Upper lobe of right lung (tissue), 1 donor: ENCODE measurements around the gene MCF2. TPM values are rescaled to one million over a fixed set of nuclear protein-coding genes. Genes with fewer than 3 reads are reported as not detected.

Source experiments
- ATAC-seq: fragments of 200-7000 bp; cut with Tn5 transposase; one replicate; pipeline ENCODE4 v1.9.1; 2020; ENCODE audit warnings: mild to moderate bottlenecking, moderate library complexity
- DNase-seq: peaks from one replicate; pipeline ENCODE4 v3.0.0-alpha.2; 2020
- H3K27ac ChIP-seq: fragments of 200-600 bp; one replicate; pipeline ENCODE4 v1.8.0; 2022
- H3K27me3 ChIP-seq: fragments of 200-600 bp; one replicate; pipeline ENCODE4 v1.8.0; 2022; ENCODE audit warnings: mild to moderate bottlenecking
- H3K36me3 ChIP-seq: fragments of 200-600 bp; one replicate; pipeline ENCODE4 v1.8.0; 2022
- H3K4me1 ChIP-seq: fragments of 200-600 bp; one replicate; pipeline ENCODE4 v1.8.0; 2022
- H3K4me3 ChIP-seq: fragments of 200-600 bp; one replicate; pipeline ENCODE4 v1.8.0; 2022; ENCODE audit warnings: mild to moderate bottlenecking
- H3K9me3 ChIP-seq: fragments of 200-600 bp; one replicate; pipeline ENCODE4 v1.8.0; 2022
- intact Hi-C: fragments of 100-400 bp; cut with DNase I; formaldehyde crosslinking; loops from one replicate; pipeline ENCODE4 v1.11.0; 2022
- total RNA-seq: library from RNA; stranded (reverse); fragmentation: NEBNext Ultra II Directional; extraction: Animal tissue kit (Norgen Biotek cat#: 25700); gene quantifications from one replicate; pipeline ENCODE4 v1.2.1, GENCODE V29; 2021
- TF ChIP-seq, protein P1 (sequence below): fragments of 200-600 bp; IDR thresholded peaks from one replicate; pipeline ENCODE4 v1.8.0; 2022; ENCODE audit warnings: antibody characterized with exemption
- donor health status: DM: no; HTN: yes; CAD: no; lungs with severe emphysema.

The MCF2 gene
- total RNA-seq, 1 donor from 2014 or later = not detected

- Histone ChIP-seq H3K27ac (no peak overlapping the region), H3K4me1 (no peaks in the 10 kb centered on the region), H3K4me3 (no peak overlapping the region), H3K36me3 (no peaks in the 10 kb centered on the region), H3K9me3 (no peaks in the 10 kb centered on the region), H3K27me3 (no peaks in the 10 kb centered on the region)
- TF ChIP-seq, protein P1, sequence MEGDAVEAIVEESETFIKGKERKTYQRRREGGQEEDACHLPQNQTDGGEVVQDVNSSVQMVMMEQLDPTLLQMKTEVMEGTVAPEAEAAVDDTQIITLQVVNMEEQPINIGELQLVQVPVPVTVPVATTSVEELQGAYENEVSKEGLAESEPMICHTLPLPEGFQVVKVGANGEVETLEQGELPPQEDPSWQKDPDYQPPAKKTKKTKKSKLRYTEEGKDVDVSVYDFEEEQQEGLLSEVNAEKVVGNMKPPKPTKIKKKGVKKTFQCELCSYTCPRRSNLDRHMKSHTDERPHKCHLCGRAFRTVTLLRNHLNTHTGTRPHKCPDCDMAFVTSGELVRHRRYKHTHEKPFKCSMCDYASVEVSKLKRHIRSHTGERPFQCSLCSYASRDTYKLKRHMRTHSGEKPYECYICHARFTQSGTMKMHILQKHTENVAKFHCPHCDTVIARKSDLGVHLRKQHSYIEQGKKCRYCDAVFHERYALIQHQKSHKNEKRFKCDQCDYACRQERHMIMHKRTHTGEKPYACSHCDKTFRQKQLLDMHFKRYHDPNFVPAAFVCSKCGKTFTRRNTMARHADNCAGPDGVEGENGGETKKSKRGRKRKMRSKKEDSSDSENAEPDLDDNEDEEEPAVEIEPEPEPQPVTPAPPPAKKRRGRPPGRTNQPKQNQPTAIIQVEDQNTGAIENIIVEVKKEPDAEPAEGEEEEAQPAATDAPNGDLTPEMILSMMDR = no peak
- intact Hi-C loops = no loop called here
- ATAC-seq (no peak), DNase-seq (no peak)
Measured at GRCh38 chrX:139538907-139539790, 168.8 kb downstream of the MCF2 start.

- intact Hi-C loops = no loop called here
- no peaks in the 10 kb centered on the region for H3K36me3 ChIP-seq
- H3K4me3 ChIP-seq = no peak overlapping the region
- no peaks in the 10 kb centered on the region for H3K4me1 ChIP-seq
- no peaks in the 10 kb centered on the region for H3K9me3 ChIP-seq
- H3K27me3 ChIP-seq = no peaks in the 10 kb centered on the region
- ATAC-seq (no peak), DNase-seq (no peak)
- TF ChIP-seq, protein P1 = no peak
- H3K27ac ChIP-seq = no peak overlapping the region
Measured at GRCh38 chrX:139533444-139533843, 174.5 kb downstream of the MCF2 start.

DNA sequence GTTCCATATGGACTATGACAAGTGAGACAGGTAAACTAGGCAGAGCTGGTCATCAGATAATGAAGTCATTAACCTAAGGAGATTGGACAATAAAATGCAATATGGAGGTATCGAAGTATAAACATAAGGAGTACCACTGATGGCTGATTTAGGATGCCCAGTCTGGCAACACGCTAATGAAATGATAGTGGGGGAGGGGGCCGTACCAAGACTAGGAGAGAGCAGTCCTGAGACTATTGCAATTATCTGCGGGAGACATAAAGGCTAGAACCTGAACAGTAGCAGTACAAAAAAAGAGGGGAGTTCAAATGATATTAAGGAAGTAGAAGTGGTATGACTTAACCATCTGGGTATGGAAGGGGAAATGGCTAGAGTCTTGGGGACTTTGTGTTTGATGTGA, 175.1 kb downstream of the MCF2 start:
- no peak for DNase-seq
- Histone ChIP-seq H3K27me3 (no peaks in the 10 kb centered on the region), H3K9me3 (no peaks in the 10 kb centered on the region), H3K4me3 (no peak overlapping the region), H3K4me1 (no peaks in the 10 kb centered on the region), H3K27ac (no peak overlapping the region), H3K36me3 (no peaks in the 10 kb centered on the region)
- intact Hi-C loops = no loop called here
- no peak for ATAC-seq
- TF ChIP-seq, protein P1 = no peak

Other genes with a start within 250 kb of the MCF2 start
- not detected for gene F9, start 177.4 kb downstream of the MCF2 start, total RNA-seq
- 19.6 TPM for gene ATP11C, start 224.9 kb upstream of the MCF2 start, total RNA-seq